Naive B cell (primary cell): ENCODE data around the gene STXBP1. TPM values are rescaled to one million over a fixed set of nuclear protein-coding genes. Genes with fewer than 3 reads are reported as not detected.

ENCODE experiments used
- ATAC-seq, 2 donors: fragments of 150-1000 bp; cut with Tn5 transposase; 2 replicates each; pipeline ENCODE4 v1.10.0; 2021; ENCODE audit warnings: low read depth in 2 of 2, mild to moderate bottlenecking in 2 of 2, moderate library complexity in 2 of 2
- DNase-seq: peaks from one replicate; pipeline ENCODE4 v3.0.0; 2022
- H3K27ac Mint-ChIP-seq, 6 donors: one replicate each; pipeline ENCODE4 v1.8.0; 2020 to 2022; ENCODE audit warnings: mild to moderate bottlenecking in 6 of 6, mixed read lengths in 6 of 6, moderate library complexity in 5 of 6, inconsistent platforms in 2 of 6
- H3K27me3 Mint-ChIP-seq, 3 donors: one replicate each; pipeline ENCODE4 v1.8.0; 2021 to 2022; ENCODE audit warnings: mixed read lengths in 3 of 3, mild to moderate bottlenecking in 1 of 3
- H3K36me3 Mint-ChIP-seq, 2 donors: one replicate each; pipeline ENCODE4 v1.8.0; 2020 to 2022; ENCODE audit warnings: mixed read lengths in 2 of 2, inconsistent platforms in 1 of 2, mild to moderate bottlenecking in 1 of 2
- H3K4me1 Mint-ChIP-seq, 3 donors: one replicate each; pipeline ENCODE4 v1.8.0; 2020 to 2022; ENCODE audit warnings: mixed read lengths in 3 of 3, inconsistent platforms in 1 of 3, mild to moderate bottlenecking in 1 of 3, moderate library complexity in 1 of 3
- H3K4me3 Mint-ChIP-seq, 8 donors: one replicate each; pipeline ENCODE4 v1.8.0; 2020 to 2022; ENCODE audit warnings: mild to moderate bottlenecking in 8 of 8, mixed read lengths in 8 of 8, moderate library complexity in 8 of 8, inconsistent platforms in 2 of 8
- H3K9me3 Mint-ChIP-seq, 7 donors: one replicate each; pipeline ENCODE4 v1.8.0; 2020 to 2022; ENCODE audit warnings: mixed read lengths in 7 of 7, mild to moderate bottlenecking in 5 of 7, inconsistent platforms in 2 of 7, moderate library complexity in 1 of 7
- polyA plus RNA-seq, 6 donors: library from polyadenylated mRNA; unstranded; fragments of 300-500 nt; fragmentation: Illumina TruSeq; gene quantifications; one replicate each; pipeline ENCODE4 v1.2.3, GENCODE V29; 2021; ENCODE audit warnings: low read depth in 6 of 6

Gene STXBP1
- polyA plus RNA-seq, 6 donors from 2014 or later: 0.31 TPM; not detected in 5

DNA sequence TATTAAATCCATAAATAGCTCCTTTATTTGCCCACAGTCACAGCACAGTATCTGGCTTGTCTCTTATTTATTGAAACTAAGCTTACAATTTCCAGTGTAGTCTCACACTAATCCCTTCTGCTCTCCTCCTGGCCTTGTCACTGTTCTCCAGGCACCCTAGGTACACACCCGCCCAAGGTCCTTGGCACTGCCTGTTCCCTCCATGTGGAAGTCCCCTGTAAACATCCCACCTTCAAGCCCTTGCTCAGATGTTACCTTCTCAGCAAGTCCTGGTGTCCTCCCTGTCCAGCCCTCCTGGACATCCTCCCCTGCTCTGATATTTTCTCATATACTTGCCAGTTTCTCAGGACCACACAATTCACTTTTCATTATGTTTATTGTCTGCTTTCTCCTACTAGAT lies 50.5 kb downstream of the STXBP1 start:
- DNase-seq: no peak
- Mint-ChIP-seq H3K27me3 (peaks cover 12 to 45% (median 43%) of the 10 kb centered on the region in 3 donors), H3K4me3 (no peak overlapping the region), H3K36me3 (no peaks in the 10 kb centered on the region), H3K4me1 (no peaks in the 10 kb centered on the region), H3K9me3 (peaks cover 0 to 2% (median 0%) of the 10 kb centered on the region in 7 donors), H3K27ac (no peak overlapping the region)
- ATAC-seq: no peak

DNA sequence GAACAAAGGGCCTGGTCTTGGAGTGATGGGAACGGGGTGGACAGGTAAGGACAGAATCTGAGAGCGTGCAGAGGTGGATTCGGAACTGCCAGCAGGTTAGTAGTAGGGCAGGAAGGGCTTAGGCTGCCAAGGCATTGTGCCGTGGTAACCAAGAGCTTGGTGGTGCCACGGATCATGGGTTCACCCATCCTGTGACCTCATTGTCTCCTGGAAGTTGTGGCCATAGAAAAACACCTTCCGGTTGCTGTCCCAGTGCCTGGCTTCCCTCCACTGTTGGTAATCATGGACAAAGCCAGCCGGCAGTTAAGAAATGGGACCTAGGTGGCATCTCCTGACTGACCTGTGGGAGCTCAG lies 52.2 kb downstream of the STXBP1 start:
- DNase-seq (no peak), ATAC-seq (no peak)
- Mint-ChIP-seq H3K27me3 (peaks cover 15 to 52% (median 48%) of the 10 kb centered on the region in 3 donors), H3K27ac (peak overlapping the region in 1 of 6 donors; percentile 81), H3K4me1 (no peaks in the 10 kb centered on the region), H3K36me3 (no peaks in the 10 kb centered on the region), H3K4me3 (no peak overlapping the region), H3K9me3 (peaks cover 0 to 2% (median 0%) of the 10 kb centered on the region in 7 donors)

DNA sequence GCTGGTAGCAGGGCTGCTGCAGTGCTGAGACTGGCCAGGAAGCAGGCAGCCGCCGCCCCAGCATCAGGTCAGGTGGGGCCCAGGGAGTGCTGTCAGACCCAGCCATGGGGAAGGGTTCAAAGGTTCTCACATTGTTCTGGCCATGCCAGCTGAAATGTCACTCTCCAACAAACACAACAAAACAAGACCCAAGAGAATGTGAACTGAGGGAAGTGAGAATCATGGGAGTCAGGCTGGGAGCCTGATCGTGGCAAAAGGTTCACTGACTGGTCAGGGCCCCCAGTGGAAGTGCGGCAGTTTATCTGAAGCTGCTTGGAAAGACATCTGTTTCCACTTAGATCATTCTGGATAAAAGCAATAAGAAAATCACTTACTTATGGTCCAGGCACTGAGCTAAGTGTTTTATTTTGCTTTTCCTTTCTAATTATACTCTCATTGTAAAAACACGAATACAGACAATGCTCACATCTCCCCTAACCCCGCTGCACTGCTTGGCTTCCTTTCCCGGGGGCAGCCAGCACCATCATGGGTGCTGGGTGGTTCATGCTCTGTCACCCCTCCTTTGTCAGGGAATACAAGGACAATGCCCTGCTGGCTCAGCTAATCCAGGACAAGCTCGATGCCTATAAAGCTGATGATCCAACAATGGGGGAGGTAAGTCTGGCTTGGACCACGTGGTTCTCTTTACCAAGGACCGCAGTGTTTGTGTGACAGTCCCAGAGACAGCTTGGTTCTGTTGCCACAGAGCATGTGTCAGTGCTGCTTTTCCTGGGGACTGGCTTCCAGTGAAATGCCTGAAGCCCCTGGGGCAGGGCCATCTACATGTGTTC lies 52.8 kb downstream of the STXBP1 start:
- DNase-seq (no peak), ATAC-seq (no peak)
- peaks cover 0 to 2% (median 0%) of the 10 kb centered on the region in 7 donors for H3K9me3 Mint-ChIP-seq
- H3K27me3 Mint-ChIP-seq: peaks cover 15 to 50% (median 45%) of the 10 kb centered on the region in 3 donors
- H3K27ac Mint-ChIP-seq: peak overlapping the region in 1 of 6 donors; percentile 81
- H3K4me3 Mint-ChIP-seq: no peak overlapping the region
- H3K4me1 Mint-ChIP-seq: no peaks in the 10 kb centered on the region
- no peaks in the 10 kb centered on the region for H3K36me3 Mint-ChIP-seq

DNA sequence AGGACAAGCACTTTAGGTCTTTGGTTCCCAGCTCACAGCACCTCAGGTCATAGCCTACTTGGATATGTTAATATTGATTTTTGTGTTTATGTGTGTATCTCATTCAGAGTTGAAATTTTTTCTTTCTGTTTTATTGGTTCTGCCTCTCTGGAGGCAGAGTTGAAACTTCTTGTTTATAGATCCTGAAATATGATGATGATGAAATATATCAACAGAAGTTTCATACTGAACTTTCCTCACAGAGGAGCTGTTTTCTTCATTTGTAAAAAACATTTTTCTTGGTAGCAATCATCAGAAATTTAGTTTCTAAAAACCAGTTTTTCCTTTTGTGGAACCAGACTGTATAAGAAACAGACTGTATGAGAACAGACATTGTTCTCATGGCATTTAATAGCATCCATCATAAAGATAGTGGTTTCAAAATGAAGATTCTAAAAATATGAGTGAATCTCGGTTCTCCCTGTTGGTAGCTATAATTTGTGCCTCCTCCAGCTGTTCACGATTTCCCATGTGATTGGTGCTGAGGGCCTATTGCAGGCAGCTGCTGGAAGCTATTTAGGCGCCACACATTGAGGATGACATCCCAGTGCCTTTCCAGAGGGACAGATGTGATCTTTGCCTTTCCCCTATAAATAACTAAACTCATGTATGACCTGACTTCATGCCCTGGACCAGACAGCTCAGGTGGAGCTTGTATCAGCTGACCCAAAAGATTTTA lies 55.2 kb downstream of the STXBP1 start:
- Mint-ChIP-seq H3K27ac (peak overlapping the region in 1 of 6 donors; percentile 20), H3K4me3 (no peak overlapping the region), H3K36me3 (no peaks in the 10 kb centered on the region), H3K4me1 (no peaks in the 10 kb centered on the region), H3K27me3 (peaks cover 11 to 38% (median 34%) of the 10 kb centered on the region in 3 donors), H3K9me3 (peaks cover 0 to 2% (median 0%) of the 10 kb centered on the region in 7 donors)
- no peak for DNase-seq
- ATAC-seq: no peak

DNA sequence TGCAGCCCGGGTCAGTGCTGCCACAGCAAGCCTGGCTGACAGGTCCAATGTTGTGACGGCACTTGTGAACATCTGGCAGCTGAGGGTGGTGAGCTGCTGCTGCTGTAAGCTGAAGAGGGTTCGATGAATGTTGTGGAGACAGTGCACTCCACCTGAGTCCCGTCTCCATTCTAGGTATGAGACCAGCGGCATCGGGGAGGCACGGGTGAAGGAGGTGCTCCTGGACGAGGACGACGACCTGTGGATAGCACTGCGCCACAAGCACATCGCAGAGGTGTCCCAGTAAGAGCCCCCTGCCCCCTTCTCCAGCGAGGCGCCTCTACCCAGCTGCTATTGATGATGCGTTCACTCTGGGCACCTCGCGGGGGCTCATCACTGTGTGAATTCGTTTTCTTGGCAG lies 55.8 kb downstream of the STXBP1 start:
- Mint-ChIP-seq H3K27me3 (peaks cover 6 to 31% (median 29%) of the 10 kb centered on the region in 3 donors), H3K4me3 (no peak overlapping the region), H3K4me1 (no peaks in the 10 kb centered on the region), H3K27ac (no peak overlapping the region), H3K9me3 (peaks cover 0 to 2% (median 0%) of the 10 kb centered on the region in 7 donors), H3K36me3 (no peaks in the 10 kb centered on the region)
- ATAC-seq (no peak), DNase-seq (no peak)

DNA sequence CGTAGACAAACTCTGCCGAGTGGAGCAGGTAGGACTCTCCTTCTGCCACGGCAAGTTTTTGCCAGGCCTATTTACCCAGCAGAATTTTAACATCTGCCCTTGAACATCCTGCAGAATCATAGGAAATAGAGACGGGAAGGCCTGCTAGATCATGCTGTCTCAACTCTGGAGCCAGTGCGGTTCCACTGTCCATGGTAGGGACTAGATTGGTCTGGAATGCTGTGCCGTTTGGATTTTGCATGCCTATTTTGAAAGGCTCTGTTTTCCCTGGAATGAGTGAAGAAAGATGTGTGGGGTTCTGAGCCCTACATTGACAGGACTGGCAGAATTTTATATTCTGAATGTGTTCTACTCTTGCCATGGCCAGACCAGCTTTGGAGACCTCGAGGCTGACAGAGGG lies 61.2 kb downstream of the STXBP1 start:
- ATAC-seq (no peak), DNase-seq (no peak)
- H3K4me3 Mint-ChIP-seq: no peak overlapping the region
- no peak overlapping the region for H3K27ac Mint-ChIP-seq
- peaks cover 0 to 1% (median 0%) of the 10 kb centered on the region in 7 donors for H3K9me3 Mint-ChIP-seq
- H3K4me1 Mint-ChIP-seq: no peaks in the 10 kb centered on the region
- peaks cover 0 to 9% (median 8%) of the 10 kb centered on the region in 3 donors for H3K27me3 Mint-ChIP-seq
- no peaks in the 10 kb centered on the region for H3K36me3 Mint-ChIP-seq

DNA sequence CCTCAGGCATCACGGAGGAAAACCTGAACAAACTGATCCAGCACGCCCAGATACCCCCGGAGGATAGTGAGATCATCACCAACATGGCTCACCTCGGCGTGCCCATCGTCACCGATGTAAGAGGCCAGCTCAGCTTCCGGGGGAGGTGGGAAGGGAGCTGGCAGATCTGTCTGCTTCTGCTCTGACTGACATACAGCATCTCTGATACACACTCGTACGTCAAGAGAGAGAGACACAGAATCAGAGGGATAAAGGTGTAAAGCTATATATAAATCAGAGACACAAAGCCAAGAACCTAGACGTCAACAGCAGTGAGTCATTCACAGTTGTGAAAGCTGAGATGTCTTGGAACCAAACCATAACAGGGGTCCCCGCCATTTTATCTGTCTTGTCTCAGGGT lies 64.6 kb downstream of the STXBP1 start:
- H3K4me3 Mint-ChIP-seq: no peak overlapping the region
- no peaks in the 10 kb centered on the region for H3K4me1 Mint-ChIP-seq
- no peaks in the 10 kb centered on the region for H3K9me3 Mint-ChIP-seq
- H3K27me3 Mint-ChIP-seq: peaks cover 0 to 25% (median 17%) of the 10 kb centered on the region in 3 donors
- H3K36me3 Mint-ChIP-seq: no peaks in the 10 kb centered on the region
- ATAC-seq (no peak), DNase-seq (no peak)
- no peak overlapping the region for H3K27ac Mint-ChIP-seq

DNA sequence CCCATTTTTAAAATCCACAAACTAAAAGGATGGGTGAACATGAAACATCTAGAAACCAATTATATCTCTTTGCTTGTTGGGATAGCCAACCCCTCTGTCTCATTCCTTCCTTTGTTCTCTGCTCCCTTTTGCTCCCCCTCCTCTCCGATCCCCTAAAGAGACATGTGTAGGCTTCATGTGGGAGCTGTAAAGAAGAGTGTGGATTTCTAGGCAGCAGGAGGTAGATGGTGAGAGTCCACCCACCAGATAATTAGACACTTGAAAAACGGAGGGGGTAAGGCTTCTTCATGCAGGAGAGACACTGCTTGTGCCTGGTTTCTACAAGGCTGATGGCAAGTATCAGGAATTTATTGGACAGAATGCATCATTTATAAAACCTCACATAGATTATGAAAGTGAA lies 67.4 kb downstream of the STXBP1 start:
- no peak for ATAC-seq
- Mint-ChIP-seq H3K27me3 (peaks cover 0 to 30% (median 19%) of the 10 kb centered on the region in 3 donors), H3K4me3 (no peak overlapping the region), H3K27ac (no peak overlapping the region), H3K9me3 (no peaks in the 10 kb centered on the region), H3K36me3 (no peaks in the 10 kb centered on the region), H3K4me1 (no peaks in the 10 kb centered on the region)
- no peak for DNase-seq

DNA sequence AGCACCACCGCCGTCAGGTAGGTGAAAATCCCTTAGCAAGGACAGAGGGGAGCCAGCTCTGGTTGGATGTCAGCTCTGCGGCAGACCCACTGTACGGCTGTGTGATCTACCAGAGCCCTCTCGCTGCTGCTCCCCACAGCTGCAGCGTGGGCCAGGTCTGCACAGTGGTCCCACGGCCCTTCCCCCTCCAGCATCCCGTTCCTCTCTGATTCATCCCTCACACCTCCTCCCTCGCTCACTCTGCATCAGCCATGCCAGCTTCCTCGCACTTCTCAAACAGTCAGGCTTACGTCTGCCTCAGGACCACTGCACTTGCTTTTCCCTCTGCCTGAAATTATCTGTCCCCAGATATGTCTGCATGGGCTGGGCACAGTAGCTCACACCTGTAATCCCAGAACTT lies 68.1 kb downstream of the STXBP1 start:
- no peaks in the 10 kb centered on the region for H3K36me3 Mint-ChIP-seq
- peaks cover 0 to 30% (median 25%) of the 10 kb centered on the region in 3 donors for H3K27me3 Mint-ChIP-seq
- no peaks in the 10 kb centered on the region for H3K9me3 Mint-ChIP-seq
- DNase-seq (no peak), ATAC-seq (no peak)
- H3K4me1 Mint-ChIP-seq: no peaks in the 10 kb centered on the region
- H3K4me3 Mint-ChIP-seq: no peak overlapping the region
- H3K27ac Mint-ChIP-seq: no peak overlapping the region

DNA sequence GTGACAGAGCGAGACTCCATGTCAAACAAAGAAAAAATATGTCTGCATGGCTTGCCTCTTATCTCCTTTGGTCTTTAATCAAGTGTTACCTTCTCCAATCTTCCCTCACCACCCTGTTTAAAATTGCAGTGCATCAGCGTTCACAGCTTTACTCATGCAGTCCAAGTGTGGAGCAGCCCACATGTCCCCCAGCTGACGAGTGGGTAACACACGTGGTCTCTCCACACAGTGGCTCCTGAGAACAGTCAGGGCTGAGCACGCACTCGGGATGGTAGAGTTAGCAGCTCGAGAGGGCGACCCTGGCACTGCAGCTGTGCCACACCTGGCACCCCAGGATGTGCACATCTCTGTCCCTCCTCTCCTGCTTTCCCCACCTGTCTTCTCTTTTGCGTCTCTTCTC lies 68.8 kb downstream of the STXBP1 start:
- Mint-ChIP-seq H3K4me3 (no peak overlapping the region), H3K4me1 (no peaks in the 10 kb centered on the region), H3K9me3 (no peaks in the 10 kb centered on the region), H3K36me3 (no peaks in the 10 kb centered on the region), H3K27me3 (peaks cover under 1 to 26% (median 25%) of the 10 kb centered on the region in 3 donors), H3K27ac (peak overlapping the region in 1 of 6 donors; percentile 58)
- ATAC-seq (no peak), DNase-seq (no peak)

DNA sequence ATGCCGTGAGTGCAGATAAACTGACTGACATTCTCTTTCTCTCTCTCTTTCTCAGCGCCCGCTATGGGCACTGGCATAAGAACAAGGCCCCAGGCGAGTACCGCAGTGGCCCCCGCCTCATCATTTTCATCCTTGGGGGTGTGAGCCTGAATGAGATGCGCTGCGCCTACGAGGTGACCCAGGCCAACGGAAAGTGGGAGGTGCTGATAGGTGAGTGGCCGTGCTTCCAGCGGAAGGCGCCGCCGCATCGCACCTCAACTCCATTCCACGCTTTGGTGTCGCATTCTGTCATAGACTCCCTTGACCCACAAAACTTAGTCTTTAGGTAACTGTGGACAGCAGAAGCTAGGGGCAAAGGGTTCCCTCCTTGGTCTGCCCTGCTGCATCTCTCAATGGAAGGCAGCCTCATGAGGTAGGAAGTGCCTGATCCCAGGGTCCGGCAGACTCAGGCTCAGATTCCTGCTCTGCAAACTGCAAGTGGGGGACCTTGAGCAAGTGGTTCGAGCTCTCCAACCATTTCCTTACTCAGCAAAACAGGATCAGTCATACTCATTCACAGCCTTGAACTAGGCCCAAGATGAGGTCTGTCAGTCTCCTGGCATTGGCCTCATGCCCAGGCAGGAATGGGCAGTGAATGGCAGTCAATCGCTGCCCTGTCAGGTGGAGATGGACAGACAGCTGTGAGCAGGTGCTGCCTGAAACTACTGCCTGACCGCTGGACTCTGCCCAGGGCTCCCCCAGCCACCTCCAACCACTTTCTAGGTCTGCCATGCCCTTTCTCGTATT lies 70.5 kb downstream of the STXBP1 start:
- no peak overlapping the region for H3K27ac Mint-ChIP-seq
- ATAC-seq (no peak), DNase-seq (no peak)
- no peaks in the 10 kb centered on the region for H3K36me3 Mint-ChIP-seq
- H3K27me3 Mint-ChIP-seq: peaks cover 3 to 25% (median 23%) of the 10 kb centered on the region in 3 donors
- no peaks in the 10 kb centered on the region for H3K4me1 Mint-ChIP-seq
- no peak overlapping the region for H3K4me3 Mint-ChIP-seq
- no peaks in the 10 kb centered on the region for H3K9me3 Mint-ChIP-seq

DNA sequence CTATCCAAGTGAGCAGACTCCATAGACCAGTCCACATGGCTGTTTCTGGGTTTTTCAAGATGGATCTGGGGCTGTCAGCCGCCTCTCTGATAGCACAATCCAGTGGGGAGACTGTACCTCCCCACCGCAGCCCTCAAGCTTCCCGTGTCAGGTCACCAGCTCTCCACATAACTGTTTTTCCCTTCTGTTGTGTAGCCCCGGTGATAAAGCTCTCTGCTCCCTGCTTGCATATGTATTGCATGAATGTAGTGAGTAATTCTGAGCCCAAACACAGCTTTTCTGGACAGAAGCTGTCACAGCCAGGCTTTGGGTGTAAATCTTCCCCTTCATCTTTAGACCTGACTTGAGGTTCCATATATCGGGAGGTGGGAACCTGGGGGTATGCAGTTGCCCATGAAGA lies 71.6 kb downstream of the STXBP1 start:
- no peaks in the 10 kb centered on the region for H3K9me3 Mint-ChIP-seq
- H3K27ac Mint-ChIP-seq: no peak overlapping the region
- H3K4me1 Mint-ChIP-seq: no peaks in the 10 kb centered on the region
- no peak for DNase-seq
- ATAC-seq: no peak
- peaks cover 3 to 25% (median 22%) of the 10 kb centered on the region in 3 donors for H3K27me3 Mint-ChIP-seq
- H3K36me3 Mint-ChIP-seq: no peaks in the 10 kb centered on the region
- no peak overlapping the region for H3K4me3 Mint-ChIP-seq

DNA sequence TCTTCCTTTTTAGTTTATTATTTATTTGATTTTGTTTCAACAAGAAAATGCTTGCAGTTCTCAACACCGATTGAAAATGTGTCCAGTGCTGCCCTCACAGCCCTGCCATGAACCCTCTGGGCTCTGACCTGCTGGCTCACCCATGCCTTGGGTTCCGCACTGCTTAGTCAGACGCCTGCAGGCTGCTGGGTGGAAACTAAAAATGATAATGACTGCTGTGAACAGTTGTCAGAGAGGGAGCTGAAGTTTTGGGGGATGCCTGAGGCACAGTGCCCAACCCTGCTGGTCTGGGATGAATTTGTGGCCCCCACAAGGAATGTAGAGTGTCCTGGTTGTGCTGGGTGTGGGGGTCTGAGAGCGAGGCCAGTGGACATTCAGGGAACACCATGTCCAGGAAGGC lies 72.5 kb downstream of the STXBP1 start:
- no peak for ATAC-seq
- H3K36me3 Mint-ChIP-seq: no peaks in the 10 kb centered on the region
- H3K9me3 Mint-ChIP-seq: no peaks in the 10 kb centered on the region
- H3K4me1 Mint-ChIP-seq: no peaks in the 10 kb centered on the region
- peaks cover 3 to 23% (median 16%) of the 10 kb centered on the region in 3 donors for H3K27me3 Mint-ChIP-seq
- no peak overlapping the region for H3K27ac Mint-ChIP-seq
- H3K4me3 Mint-ChIP-seq: no peak overlapping the region
- no peak for DNase-seq
